Mesenteric fat pad (tissue), 1 donor: ENCODE measurements around the gene SH3BGRL2. TPM values are rescaled to one million over a fixed set of nuclear protein-coding genes. Genes with fewer than 3 reads are reported as not detected.
"Not testable (repeated sequence)": the region's sequence is repeated elsewhere in the genome, so short reads cannot be mapped to it uniquely, and the experiment has no call there.

ENCODE experiments used
- DNase-seq: peaks from one replicate; pipeline ENCODE4 v3.0.0-alpha.2; 2020; ENCODE audit warnings: low spot score
- total RNA-seq: library from RNA; stranded (reverse); fragmentation: NEBNext Ultra II Directional; extraction: Animal tissue kit (Norgen Biotek cat#: 25700); gene quantifications from one replicate; pipeline ENCODE4 v1.2.1, GENCODE V29; 2021
- donor health status: DM: yes; HTN: yes; CAD: no.

SH3BGRL2 gene
- total RNA-seq, 1 donor from 2014 or later = 24.1 TPM

DNA sequence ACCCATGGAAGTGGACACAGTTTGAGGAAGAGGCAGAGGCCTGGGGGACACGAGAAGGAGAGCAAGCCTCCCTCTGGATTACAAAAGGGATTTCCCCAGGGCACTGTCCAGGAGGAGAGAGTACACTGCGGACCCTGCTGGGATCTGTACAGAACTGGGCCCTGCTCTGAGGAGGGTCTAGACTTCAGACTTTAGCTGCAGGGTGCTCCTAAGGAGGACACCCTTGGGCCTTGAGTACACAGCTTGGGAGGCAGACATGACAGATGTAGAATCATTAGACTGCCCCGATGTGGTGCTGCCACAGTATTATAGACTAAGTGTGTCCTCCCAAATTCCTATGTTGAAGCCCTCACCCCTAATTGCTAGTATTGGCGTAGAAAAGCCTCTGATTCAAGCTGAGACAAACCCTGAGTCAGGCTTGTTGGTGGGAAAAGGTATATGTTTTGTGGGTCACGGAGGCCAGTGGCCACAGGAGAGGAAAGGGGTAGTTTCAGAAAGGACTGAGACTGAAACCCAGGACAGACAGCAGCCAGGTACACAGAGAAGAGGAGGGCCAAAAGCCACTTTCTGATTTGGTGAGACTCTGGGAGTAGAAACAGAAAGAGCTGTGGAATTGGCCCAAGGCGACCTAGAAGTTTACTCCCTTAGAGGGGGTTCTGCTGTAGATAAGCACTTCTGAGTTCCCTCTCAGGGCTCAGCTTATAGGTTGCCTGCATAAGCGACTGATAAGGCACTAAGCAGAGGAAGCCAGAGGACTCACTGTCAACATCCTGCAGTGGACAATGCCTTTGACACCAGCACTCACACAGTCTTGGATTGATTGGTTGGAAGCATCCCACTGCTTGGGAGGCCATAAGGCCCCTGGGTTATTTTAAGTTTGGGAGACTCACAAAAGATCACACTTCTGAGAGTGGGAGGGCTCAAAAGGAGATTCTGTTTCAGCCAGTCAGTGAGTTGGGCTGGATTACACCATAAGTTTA is 16.5 kb upstream of the SH3BGRL2 start:
- no peak for DNase-seq

DNA sequence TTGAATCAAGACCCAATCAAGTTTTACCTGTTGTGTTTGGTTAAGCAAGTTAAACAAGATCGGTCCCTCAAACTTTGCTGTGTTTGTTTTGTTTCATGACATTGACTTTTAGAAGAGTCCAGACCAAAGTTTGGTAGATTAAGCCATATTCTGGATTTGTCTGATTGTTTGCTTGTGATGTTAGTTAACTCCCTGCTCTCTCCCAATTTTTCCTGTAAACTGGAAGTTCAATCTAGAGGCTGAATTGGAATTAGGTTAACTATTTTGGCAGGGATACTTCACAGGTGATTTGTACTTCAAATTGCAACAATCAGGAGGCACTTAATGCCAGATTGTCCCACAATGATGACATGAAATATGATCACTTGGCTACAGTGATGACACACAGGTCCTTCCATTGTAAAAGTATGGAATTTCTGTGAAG is 13.6 kb upstream of the SH3BGRL2 start:
- no peak for DNase-seq

DNA sequence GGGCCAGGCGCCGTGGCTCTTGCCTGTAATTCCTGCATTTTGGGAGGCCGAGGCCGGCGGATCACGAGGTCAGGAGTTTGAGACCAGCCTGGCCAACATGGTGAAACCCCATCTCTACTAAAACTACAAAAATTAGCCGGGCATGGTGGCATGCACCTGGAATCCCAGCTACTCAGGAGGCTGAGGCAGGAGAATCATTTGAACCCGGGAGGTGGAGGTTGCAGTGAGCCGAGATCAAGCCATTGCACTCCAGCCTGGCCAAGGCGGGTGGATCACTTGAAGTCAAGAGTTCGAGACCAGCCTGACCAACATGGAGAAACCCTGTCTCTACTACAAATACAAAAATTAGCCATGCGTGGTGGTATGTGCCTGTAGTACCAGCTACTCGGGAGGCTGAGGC is 12.7 kb upstream of the SH3BGRL2 start:
- DNase-seq = not testable (repeated sequence)

DNA sequence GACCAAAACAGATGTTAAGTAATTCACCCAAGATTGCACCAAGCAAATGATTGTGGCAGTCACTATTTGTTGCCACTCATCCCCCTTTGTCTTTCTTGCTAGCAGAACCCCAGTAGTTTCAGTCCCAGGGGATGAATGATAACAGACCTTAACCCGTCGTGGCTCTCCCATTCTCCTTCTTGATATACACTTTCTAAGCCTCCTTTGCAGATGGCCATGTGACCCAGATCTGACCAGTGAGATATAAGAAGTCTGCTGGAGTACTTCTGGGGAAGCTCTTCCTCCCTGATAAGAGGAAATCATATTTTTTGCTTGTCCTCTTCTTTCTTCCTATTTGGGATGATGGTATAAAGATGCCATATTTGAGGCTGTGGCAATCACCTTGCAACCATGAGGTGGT is 9.6 kb upstream of the SH3BGRL2 start:
- no peak for DNase-seq

DNA sequence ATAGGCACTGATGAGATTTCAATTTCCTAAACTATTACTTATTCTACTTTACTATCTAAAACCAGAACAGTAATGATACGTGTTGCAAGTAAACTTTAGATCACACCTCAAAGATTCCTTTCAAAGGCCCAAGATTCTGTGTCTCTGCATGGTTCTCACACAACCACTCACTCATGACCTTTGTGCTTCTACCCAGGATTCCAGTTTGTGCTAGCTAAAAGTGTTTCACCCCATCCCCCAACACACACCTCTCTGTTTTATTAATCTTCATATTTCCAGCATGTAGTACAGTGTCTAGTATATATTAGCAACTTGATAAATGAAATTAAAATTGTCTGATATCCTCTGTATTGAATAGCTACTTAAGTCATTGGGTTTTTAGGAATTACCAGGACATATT is 8.8 kb upstream of the SH3BGRL2 start:
- no peak for DNase-seq

DNA sequence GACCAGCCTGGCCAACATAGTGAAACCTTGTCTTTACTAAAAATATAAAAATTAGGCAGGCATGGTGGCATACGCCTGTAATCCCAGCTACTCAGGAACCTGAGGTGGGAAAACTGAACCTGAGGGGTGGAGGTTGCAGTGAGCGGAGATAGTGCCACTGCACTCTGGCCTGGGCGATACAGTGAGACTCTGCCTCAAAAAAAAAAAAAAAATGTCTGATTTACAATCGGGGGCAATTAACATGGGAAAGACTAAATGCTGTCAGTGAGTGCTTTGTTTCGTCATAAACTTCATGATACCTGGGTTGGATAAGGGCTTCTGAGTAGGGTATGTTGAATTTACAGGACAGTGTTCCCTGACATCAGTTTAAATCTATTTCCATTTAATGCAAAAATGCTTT is 8.0 kb upstream of the SH3BGRL2 start:
- no peak for DNase-seq

DNA sequence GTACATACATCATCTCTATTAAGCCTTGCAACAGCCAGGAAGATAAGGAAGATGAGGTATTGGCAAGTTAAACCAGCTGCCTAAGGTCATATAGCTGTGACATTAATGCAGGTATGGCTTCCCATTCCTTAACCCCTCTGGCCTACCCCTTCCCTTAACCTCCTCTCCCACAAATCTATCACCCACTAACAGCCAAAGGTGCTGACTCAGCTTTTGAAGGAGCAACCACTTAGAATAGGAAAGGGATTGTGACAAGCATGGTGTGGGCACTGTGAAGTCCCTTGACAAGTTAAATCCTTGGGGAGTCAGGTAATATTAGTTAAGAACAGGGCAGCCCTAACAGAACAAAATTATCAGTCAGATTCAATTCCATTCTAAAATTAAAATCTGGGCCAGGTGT is 5.4 kb upstream of the SH3BGRL2 start:
- DNase-seq = no peak

DNA sequence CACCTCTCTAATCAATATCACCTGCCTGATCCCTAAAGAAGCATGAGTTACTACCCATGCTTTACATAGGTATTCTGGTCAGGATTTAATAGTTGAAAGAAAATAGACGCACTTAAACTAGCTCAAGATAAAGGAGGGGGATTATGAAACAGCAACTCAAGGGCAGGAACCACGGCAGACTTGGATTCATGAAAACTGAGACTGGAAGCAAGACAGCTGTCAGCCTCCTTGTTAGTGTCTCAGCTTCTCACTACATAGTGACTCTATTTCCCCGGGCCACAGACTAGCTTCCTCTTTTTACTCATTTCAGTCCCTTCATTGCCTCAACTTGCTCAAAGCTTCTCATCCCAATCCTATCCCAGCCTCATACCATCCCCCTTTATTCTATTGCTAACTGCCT is 4.3 kb upstream of the SH3BGRL2 start:
- no peak for DNase-seq

DNA sequence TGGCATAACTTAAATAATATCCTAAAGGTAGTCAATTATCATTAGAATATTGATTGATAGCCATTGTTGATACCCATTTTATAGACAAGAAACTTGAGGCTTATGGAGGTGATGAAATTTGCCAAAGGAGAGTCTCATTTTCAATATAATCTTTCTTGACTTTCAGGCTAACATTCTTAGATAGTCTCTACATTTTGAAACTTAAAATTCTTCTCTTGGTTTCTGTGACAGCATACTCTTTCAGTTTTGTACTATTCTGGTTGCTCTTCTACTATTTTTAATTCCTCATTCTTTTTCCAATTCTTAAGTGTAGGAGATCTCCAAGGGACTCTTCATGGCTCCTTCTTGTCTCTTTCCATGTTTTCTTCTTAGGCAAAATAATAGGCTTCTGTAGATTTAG is 3.7 kb upstream of the SH3BGRL2 start:
- DNase-seq = no peak

DNA sequence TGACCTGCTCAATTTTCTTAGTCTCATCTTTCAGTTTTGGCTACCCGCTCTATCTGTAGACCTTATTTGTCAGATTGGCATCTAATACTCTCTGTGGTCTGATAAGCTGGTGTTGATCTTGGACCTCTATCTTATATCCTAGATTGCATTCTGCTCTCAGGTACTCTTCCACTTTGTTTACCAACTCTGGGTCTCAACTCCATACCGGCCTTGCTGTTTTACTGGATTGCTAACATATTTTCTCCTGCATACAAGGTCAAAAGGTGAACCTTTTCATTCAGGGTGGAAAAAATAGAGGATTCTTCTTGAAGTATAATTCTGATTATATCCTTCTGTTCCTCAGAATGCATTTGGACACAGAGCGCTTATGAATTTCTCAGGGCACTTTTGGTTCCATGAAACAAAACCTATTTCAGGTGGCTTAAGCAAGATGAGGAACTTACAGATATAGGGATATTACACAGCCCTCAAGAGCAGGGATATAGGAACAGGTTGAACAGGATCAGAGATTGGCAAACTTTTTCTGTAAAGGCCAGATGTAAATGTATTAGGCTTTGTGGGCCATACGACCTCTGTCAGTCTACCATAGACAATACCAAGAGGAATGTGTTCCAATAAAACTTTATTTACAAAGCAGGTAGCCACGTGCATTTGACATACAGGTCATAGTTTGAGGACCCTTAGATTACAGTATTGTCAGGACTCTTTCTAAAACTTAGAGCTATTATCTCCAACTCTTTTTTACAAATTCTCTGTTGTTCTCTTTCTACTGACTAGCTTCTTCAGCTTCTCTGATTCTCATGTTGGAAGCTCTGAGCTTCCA is 2.5 kb upstream of the SH3BGRL2 start:
- no peak for DNase-seq

DNA sequence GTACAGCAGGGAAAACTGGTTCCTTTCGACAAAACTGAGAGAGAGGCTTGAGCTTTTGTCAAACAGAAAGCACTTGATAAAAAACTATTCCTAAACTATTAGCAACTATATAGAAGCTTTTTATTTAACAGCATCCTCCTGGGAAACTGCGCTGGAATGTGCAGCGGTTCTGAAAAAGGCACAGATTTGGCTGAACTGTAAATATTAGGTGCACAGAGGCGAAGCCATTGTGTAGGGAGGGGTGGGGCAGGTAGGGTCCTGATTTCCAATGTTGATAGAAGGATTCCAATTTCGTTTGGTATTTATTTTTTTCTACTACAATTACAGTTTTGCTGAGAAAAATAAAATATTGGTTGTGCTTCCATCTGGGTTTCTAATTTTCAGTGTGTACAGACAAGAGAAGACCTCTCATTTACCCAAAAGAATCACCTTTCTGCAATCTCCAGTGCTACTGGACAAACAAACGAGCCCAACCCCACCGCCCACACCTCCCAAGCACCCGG is 698 bp upstream of the SH3BGRL2 start:
- no peak for DNase-seq

DNA sequence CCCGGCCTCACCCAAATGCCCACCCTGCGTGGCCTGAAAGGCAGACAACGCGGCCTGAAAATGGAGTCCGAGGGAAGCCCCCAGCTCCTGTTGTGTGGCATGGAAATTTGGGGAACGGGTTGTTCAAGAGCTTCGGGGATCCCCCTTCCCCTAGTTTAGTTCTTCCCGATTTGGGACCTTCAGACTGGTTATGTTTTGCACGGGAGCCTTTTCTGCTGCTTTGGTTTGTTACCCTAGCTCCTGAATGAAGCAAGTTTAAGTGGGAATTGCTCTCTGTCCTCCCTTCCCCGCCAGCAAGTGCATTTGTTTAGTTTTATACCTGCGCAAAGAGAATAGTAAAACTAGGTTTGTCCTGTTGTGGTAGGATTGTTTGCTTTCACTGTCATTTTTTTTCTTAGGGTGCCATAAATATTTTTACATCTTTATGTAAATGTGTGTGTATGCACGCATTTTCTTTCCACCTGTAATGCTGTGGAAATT is 604 bp downstream of the SH3BGRL2 start:
- no peak for DNase-seq

DNA sequence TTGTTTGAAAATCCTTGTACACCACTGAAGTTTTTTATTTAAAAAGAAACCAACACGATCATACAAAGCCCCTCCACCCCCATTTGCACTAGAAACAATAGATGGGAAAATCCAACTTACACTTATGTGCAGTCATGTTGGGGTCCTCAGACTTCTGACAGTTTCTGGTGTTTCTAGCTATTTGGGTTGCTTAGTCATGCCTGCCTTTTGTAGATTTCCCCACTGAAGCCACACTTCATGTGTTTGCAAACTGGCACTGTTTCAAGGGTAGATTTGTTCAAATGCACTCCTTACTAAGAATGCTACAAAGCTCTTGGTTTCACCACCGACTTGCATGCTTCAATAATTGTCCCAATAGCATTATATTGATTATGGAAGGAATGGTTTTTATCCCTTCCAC is 1.5 kb downstream of the SH3BGRL2 start:
- no peak for DNase-seq

DNA sequence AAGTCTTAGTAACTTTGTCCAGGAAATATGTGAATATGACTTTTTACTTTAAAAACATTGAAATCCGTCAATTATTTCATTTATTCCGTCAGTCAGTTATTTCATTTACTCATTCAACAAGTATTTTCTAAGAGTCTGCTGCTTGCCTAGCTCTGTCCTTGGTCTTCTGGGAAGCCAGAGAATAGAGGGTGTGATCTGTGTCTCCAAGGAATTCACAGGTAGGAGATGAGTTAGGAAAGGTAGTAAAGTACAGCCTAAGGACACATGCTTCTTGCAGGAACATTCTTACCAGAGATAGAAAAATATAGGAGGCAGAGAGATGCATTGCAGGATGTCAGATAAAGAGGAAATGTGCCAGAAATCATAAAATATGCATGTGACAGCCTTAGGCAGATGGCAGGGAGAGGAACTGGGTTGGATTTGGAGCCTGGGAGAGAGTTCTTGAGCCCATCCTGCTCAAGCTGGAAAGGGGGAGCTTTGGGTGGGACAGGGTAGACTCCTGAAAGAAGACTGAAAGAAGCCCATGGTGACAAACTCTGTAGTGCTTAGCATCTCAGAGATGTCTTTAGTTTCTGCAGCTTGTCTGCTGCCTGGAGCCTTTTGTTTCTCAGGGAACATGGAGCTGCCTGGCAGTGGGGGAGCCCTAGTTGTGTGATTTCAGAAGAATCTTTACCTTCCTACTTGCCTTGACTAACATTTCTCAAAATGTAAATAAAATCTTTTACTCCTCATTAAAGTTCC is 3.5 kb downstream of the SH3BGRL2 start:
- no peak for DNase-seq

DNA sequence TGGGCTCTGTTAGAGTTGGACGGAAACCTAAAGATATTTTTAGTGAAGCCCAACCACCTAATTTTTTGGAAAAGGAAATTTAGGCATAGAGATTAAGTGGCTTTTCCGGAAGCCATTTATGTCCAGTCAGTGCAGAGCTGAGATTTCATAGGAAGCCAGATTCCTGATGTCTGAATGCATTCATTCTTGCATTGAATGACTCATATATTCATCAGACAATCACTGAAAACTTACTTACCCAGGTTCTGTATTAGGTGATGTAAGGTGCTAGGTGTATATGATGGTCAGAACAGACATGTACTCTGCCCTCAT is 4.1 kb downstream of the SH3BGRL2 start:
- no peak for DNase-seq

DNA sequence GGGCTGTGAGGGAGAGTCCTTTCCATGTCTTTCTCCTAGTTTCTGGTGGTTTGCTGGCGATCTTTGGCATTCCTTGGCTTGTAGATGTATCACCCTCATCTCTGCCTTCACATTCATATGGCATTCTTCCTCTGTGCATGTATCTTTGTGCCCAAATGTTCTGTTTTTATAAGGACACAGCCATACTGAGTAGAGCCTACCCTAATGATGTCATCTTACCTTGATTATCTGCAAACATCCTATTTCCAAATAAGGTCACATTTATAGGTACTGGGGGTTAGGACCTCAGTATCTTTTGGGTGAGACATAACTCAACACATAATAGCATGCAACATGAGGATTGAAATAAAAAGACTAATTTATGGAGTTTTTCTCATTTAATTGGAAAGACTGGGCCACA is 5.5 kb downstream of the SH3BGRL2 start:
- DNase-seq = no peak

DNA sequence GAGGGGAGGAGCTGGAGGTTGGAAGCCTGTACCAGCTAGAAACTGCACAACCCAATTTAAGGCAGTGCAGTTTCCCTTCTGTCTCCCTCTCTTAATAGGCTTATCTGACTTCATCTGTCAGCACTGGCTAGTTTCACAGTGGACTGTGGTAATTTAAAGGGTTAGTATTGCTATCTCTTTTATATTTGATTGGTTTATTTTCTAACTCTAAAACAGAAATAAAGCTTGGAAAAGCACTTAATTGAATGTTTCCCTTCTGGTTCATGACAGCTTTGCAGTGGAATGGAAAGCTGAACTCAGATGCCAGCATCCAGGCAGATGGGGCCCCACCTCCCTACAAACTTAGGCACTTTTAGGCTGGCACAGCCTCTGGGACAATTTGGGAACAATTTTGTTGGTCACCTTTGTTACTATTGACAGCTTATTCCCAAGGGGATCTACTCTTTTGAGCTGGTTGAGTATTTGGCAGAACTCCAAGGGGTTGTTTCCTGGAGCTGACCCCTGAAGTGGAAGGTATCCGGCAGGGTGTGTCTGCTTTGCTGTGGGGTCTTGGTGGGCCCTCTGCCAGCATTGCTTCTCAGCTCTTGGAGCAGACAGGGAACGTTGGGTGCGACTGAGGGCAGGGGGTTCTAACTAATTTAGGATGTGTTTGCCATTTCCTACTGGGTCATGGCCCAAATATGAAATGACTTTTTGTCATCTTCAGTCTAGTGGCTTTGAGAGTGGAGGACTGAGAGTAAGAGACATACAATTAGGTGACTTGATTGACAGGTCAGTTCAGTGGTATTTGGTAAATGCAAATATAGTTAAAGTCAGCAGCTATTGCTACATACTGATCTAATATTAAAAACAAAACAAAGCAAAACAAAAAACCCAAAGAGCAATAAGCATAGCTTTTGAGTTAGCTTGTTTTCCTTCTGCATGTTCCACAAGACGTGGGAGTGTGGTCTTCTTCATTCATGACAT is 9.3 kb downstream of the SH3BGRL2 start:
- no peak for DNase-seq

DNA sequence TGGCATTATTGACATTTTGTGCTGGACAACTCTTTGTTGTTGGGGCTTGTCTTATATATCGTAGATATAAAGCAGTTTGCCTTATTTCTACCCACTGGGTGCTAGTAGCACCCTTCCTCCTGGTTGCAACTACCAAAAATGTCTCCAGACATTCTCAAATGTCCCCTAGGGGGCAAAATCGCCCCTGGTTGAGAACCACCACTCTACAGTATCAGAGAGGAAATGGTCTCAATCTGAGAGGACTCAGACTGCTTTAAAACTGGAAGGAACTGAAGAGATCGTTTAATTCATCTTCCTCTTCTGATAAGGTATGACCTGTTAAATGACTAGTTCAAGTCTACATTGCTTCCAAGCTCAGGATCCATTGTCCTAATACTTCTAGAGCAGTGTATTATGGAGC is 14.9 kb downstream of the SH3BGRL2 start:
- DNase-seq = no peak

DNA sequence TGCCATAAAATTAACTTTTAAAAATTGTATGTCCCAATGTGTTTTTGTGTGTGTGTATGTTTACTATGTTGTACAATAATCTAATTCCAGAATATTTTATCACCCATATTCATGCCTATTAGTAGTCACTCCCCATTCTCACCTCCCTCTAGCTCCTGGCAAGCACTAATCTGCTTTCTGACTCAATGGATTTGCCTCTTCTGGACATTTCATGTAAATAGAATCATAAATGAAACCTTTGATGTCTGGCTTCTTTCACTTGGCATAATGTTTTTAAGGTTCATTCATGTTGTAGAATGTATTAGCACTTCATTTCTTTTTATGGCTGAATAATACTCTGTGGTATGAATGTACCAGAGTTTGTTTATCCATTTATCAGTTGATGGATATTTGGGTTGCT is 15.4 kb downstream of the SH3BGRL2 start:
- no peak for DNase-seq

DNA sequence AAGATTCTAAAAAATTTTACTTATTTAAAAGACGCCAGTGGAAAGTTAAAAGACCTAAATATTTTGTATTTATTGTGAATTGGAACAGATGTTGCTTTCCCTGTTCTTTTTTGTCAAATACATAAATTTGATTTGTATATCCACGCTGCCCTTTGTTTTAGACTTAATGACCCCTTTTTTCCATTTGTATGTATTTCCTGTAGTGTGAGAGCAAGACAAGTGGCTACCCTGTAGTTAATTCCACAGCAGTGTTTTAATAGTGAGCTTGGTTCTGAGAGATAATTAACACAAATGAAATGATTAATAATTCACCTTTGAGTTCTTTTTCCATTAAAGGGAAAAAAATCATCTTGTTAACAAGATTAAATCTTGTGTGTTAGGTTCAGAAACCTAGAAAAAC is 16.6 kb downstream of the SH3BGRL2 start:
- no peak for DNase-seq
